Spleen (tissue), 11 donors: Measurements from ENCODE around the gene PLXNB1. TPM values are rescaled to one million over a fixed set of nuclear protein-coding genes. Genes with fewer than 3 reads are reported as not detected.

Source experiments
- DNase-seq: peaks from one replicate; pipeline ENCODE4 v3.0.0-alpha.2; 2020
- H3K27ac ChIP-seq, 8 donors: fragments of 200-600 bp; sonication (generic) in 7 of 8; 1 replicate in 4 of 8; 2 replicates in 4 of 8; pipeline versions ENCODE4 v1.5.0 to v1.8.0; 2016 to 2021; ENCODE audit warnings: inconsistent platforms in 4 of 8, mild to moderate bottlenecking in 4 of 8, moderate library complexity in 1 of 8
- H3K27me3 ChIP-seq, 7 donors: fragments of 200-600 bp; sonication (generic) in 6 of 7; replicated peaks in 1 of 7; 1 replicate in 4 of 7; 2 replicates in 3 of 7; pipeline versions ENCODE4 v1.5.0 to v1.8.0; 2016 to 2021; ENCODE audit warnings: inconsistent platforms in 3 of 7, mild to moderate bottlenecking in 1 of 7
- H3K36me3 ChIP-seq, 6 donors: fragments of 200-600 bp; sonication (generic) in 5 of 6; 1 replicate in 4 of 6; 2 replicates in 2 of 6; pipeline versions ENCODE4 v1.5.0 to v1.8.0; 2016 to 2021; ENCODE audit warnings: inconsistent platforms in 2 of 6
- H3K4me1 ChIP-seq, 6 donors: fragments of 200-600 bp; sonication (generic) in 5 of 6; 1 replicate in 3 of 6; 2 replicates in 3 of 6; pipeline versions ENCODE4 v1.5.0 to v1.8.0; 2016 to 2021; ENCODE audit warnings: inconsistent platforms in 3 of 6
- H3K4me3 ChIP-seq, 8 donors: fragments of 200-600 bp; sonication (generic) in 7 of 8; 1 replicate in 4 of 8; 2 replicates in 4 of 8; pipeline versions ENCODE4 v1.5.0 to v1.8.0; 2016 to 2021; ENCODE audit warnings: inconsistent platforms in 4 of 8, mild to moderate bottlenecking in 4 of 8, moderate library complexity in 2 of 8
- H3K9me3 ChIP-seq, 8 donors: fragments of 200-600 bp; sonication (generic) in 7 of 8; 1 replicate in 4 of 8; 2 replicates in 4 of 8; pipeline versions ENCODE4 v1.5.0 to v1.8.0; 2016 to 2021; ENCODE audit warnings: inconsistent platforms in 4 of 8
- POLR2A ChIP-seq, 3 donors: fragments of 450-650 bp; IDR thresholded peaks; one replicate each; pipeline ENCODE4 v1.5.1; 2017; ENCODE audit warnings: antibody characterized with exemption in 3 of 3, mild to moderate bottlenecking in 1 of 3
- POLR2AphosphoS5 ChIP-seq, 3 donors: sonication (generic); formaldehyde crosslinking; IDR thresholded peaks; one replicate each; pipeline ENCODE4 v1.5.1; 2017; ENCODE audit warnings: antibody characterized with exemption in 3 of 3
- WGBS, 5 donors: extraction: QIAGEN DNeasy Blood & Tissue Kit in 3 of 5; methylation state at CpG; one replicate each; pipeline versions ENCODE4 v1.1.5 to v1.1.7; 2013 to 2018; 5-methylcytosine and 5-hydroxymethylcytosine counted together
- intact Hi-C: fragments of 100-400 bp; cut with DNase I; formaldehyde crosslinking; loops from one replicate; pipeline ENCODE4 v1.15.0; 2023; ENCODE audit warnings: low total_unique reads
- polyA plus RNA-seq, 3 donors: library from polyadenylated mRNA; stranded (reverse); fragments of 200-250 nt; gene quantifications; one replicate each; pipeline ENCODE4 v1.2.1, GENCODE V29; 2013
- total RNA-seq, 7 donors: library from RNA; depleted of rRNA in 3 of 7; stranded (reverse); fragments of >200 nt in 3 of 7; fragmentation: NEBNext Ultra II Directional in 4 of 7; extraction: Animal tissue kit (Norgen Biotek cat#: 25700) in 4 of 7; gene quantifications; one replicate each; pipeline versions ENCODE4 v1.1.0 to v1.2.1, GENCODE V29; 2016 to 2021
- TF ChIP-seq, protein P1 (sequence below), 11 experiments: fragments of 200-600 bp in 7 of 11; fragments of 450-650 bp in 4 of 11; sonication (generic) in 4 of 11; IDR thresholded peaks in 8 of 11; conservative IDR thresholded peaks in 3 of 11; 1 replicate in 7 of 11; 2 replicates in 4 of 11; pipeline versions ENCODE4 v1.4.0 to v1.8.0; 2016 to 2021; ENCODE audit warnings: antibody characterized with exemption in 11 of 11, inconsistent platforms in 4 of 11, mild to moderate bottlenecking in 1 of 11
- donor health status: healthy with polysubstance abuse.
- donor health status: DM: no; HTN: no; CAD: no; lungs with moderate emphysema.
- donor health status: DM: no; HTN: no; CAD: no.
- donor health status: Bipolar disorder and iron deficiency.
- donor health status: healthy.
- donor health status: DM: no; HTN: no; CAD: no.
- donor health status: DM: yes; HTN: yes; CAD: no.

The PLXNB1 gene
- total and polyA plus RNA-seq, 10 donors: 12.3 to 95.9 (median 54.2) TPM

- intact Hi-C loops: no loop called here
- H3K36me3 ChIP-seq: peaks cover 0 to 87% (median 25%) of the 10 kb centered on the region in 6 donors
These were observed 17.4 kb downstream of the PLXNB1 start for GRCh38 chr3:48412375-48413001.

DNA sequence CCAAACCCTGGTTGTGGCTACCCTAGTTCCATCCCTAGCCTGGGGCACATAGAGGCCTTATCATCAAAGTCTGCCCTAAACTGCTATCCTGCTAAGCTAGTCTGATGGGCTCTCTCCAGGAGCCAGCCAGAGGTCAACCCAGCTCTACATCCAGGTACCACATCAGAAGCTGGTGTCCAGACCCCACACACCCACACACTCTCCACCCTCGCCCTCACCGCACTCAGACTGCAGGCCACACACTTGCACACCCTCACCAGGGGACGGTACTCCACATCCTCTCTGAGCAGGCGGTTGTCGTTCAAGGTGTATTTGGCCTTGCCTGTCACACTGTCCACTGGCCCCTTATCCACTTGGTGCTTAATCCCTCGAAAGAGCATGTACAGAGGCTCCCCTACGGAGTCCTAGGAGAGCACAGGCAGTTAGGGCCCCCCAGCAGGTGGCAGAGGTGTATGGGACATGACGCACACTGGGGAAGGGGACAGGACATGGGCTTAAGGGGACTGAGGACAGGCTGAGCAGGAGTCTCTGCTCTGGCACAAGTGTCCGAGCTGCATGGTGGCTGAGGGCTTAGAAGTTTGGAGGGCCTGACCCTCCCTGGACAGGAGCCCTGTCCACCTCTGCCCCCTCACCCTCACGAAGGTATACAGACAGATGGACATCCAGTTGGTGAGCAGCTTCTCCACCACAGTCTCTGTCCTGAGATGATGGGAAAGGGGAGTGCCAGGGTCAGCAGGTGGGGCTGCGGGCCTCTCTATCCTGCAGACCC, 18.1 kb downstream of the PLXNB1 start:
- Histone ChIP-seq H3K4me3 (no peak overlapping the region), H3K36me3 (peaks cover 0 to 83% (median 25%) of the 10 kb centered on the region in 6 donors), H3K27me3 (no peaks in the 10 kb centered on the region), H3K27ac (no peak overlapping the region), H3K9me3 (no peaks in the 10 kb centered on the region), H3K4me1 (peaks cover 0 to 9% (median 0%) of the 10 kb centered on the region in 6 donors)
- intact Hi-C loops: no loop called here
- WGBS, 5 donors: 78 to 91% (median 89%) methylated on average over 11 of the region's 11 CpGs
- peak; percentile 54 for DNase-seq
- no peak for TF ChIP-seq POLR2A (IDR thresholded peaks at IDR 0.05)
- TF ChIP-seq POLR2AphosphoS5 (IDR thresholded peaks at IDR 0.05): no peak
- TF ChIP-seq, protein P1, sequence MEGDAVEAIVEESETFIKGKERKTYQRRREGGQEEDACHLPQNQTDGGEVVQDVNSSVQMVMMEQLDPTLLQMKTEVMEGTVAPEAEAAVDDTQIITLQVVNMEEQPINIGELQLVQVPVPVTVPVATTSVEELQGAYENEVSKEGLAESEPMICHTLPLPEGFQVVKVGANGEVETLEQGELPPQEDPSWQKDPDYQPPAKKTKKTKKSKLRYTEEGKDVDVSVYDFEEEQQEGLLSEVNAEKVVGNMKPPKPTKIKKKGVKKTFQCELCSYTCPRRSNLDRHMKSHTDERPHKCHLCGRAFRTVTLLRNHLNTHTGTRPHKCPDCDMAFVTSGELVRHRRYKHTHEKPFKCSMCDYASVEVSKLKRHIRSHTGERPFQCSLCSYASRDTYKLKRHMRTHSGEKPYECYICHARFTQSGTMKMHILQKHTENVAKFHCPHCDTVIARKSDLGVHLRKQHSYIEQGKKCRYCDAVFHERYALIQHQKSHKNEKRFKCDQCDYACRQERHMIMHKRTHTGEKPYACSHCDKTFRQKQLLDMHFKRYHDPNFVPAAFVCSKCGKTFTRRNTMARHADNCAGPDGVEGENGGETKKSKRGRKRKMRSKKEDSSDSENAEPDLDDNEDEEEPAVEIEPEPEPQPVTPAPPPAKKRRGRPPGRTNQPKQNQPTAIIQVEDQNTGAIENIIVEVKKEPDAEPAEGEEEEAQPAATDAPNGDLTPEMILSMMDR (IDR thresholded peaks at IDR 0.05 in 8 of 11, conservative IDR thresholded peaks at IDR 0.05 in 3 of 11): no peak

More at GRCh38 chr3:48412375-48413001, 17.4 kb downstream of the PLXNB1 start:
- no peaks in the 10 kb centered on the region for H3K27me3 ChIP-seq
- no peak for TF ChIP-seq POLR2AphosphoS5 (IDR thresholded peaks at IDR 0.05)
- TF ChIP-seq POLR2A (IDR thresholded peaks at IDR 0.05): no peak
- TF ChIP-seq, protein P1 (IDR thresholded peaks at IDR 0.05 in 8 of 11, conservative IDR thresholded peaks at IDR 0.05 in 3 of 11): no peak
- H3K27ac ChIP-seq: no peak overlapping the region
- DNase-seq: peak; percentile 58
- peaks cover 0 to 4% (median 0%) of the 10 kb centered on the region in 6 donors for H3K4me1 ChIP-seq
- 87 to 97% (median 94%) methylated on average over 10 to 19 of the region's 19 CpGs for WGBS, 5 donors
- no peaks in the 10 kb centered on the region for H3K9me3 ChIP-seq
- H3K4me3 ChIP-seq: no peak overlapping the region

- DNase-seq: peak; percentile 27
- no peaks in the 10 kb centered on the region for H3K9me3 ChIP-seq
- H3K27me3 ChIP-seq: no peaks in the 10 kb centered on the region
- no peak for TF ChIP-seq POLR2A (IDR thresholded peaks at IDR 0.05)
- no peak for TF ChIP-seq POLR2AphosphoS5 (IDR thresholded peaks at IDR 0.05)
- TF ChIP-seq, protein P1 (IDR thresholded peaks at IDR 0.05 in 8 of 11, conservative IDR thresholded peaks at IDR 0.05 in 3 of 11): no peak
- H3K4me3 ChIP-seq: no peak overlapping the region
- WGBS, 5 donors: 88 to 95% (median 93%) methylated on average over 7 to 9 of the region's 9 CpGs
- H3K4me1 ChIP-seq: peaks cover 0 to 14% (median 0%) of the 10 kb centered on the region in 6 donors
- no peak overlapping the region for H3K27ac ChIP-seq
- intact Hi-C loops: no loop called here
- peaks cover 0 to 86% (median 25%) of the 10 kb centered on the region in 6 donors for H3K36me3 ChIP-seq
These were observed 18.8 kb downstream of the PLXNB1 start for GRCh38 chr3:48411041-48411588.
